ENCODE data around the gene ERBB4. TPM values are rescaled to one million over a fixed set of nuclear protein-coding genes. Genes with fewer than 3 reads are reported as not detected.

The ERBB4 gene
- total and polyA plus RNA-seq, 2 of the 8 experiments (the other 6 are each of a cell fraction or from before 2014, with no cell fraction given): 0.34 to 1.3 TPM

DNA sequence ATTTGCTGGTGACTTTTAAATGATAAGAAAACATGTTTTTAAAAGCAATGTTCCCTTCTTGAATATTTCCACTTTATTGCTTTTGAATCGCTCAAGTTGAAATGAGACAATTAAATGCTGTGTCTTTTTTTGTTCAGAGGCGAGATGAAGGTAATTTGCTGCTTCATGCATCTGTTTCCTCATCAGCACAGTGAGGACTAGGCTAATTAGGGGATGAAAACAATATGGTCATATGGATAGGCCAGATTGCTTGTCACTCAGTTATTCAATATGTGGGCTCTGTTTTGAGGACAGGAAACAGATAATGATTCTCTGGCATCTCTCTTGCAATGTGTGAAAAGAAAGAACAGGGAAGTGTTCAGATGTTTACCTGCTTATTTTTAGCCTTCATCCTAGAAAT lies 61.0 kb downstream of the ERBB4 start:
- no peak overlapping the region for H2BK5ac ChIP-seq (ENCODE audit: low read depth, low read length)
- ChIA-PET POLR2A (ENCODE audit: partially characterized antibody) (no interaction called here), CTCF (ENCODE audit: partially characterized antibody) (no interaction called here)
- H4K5ac ChIP-seq (ENCODE audit: insufficient read length, low read depth, low read length): no peak overlapping the region
- no peak overlapping the region for H3K14ac ChIP-seq (ENCODE audit: insufficient read length)
- H3K9me3 ChIP-seq (ENCODE audit: insufficient read depth in 2 of 2, low read depth in 1 of 2, low read length in 1 of 2): no peaks in the 10 kb centered on the region
- H3K23ac ChIP-seq (ENCODE audit: insufficient read length): no peak overlapping the region
- H3K56ac ChIP-seq (replicated peaks; ENCODE audit: insufficient read length, low read depth, low read length): no peak overlapping the region
- H4K91ac ChIP-seq (replicated peaks; ENCODE audit: insufficient read length, low read length): no peak overlapping the region
- H2BK15ac ChIP-seq (ENCODE audit: low read length): no peak overlapping the region
- no peak overlapping the region for H3K4me3 ChIP-seq (ENCODE audit: extremely low read depth in 1 of 4, insufficient read depth in 2 of 4, low read depth in 3 of 4, low read length in 4 of 4)
- no peaks in the 10 kb centered on the region for H3K27me3 ChIP-seq (replicated peaks in 1 of 4; ENCODE audit: control insufficient read depth in 3 of 4, extremely low read depth in 1 of 4, insufficient read depth in 3 of 4, low read length in 3 of 4)
- FAIRE-seq: no peak
- no peaks in the 10 kb centered on the region for H3K79me1 ChIP-seq (ENCODE audit: low read depth, low read length)
- WGBS, 2 experiments (ENCODE audit: extremely low coverage in 1 of 2, insufficient coverage in 1 of 2, insufficient read length in 1 of 2, insufficient replicate concordance in 2 of 2, low coverage in 1 of 2, low lambda C conversion rate in 2 of 2, missing lambda C conversion rate in 1 of 2): 77% methylated on average over 2 of the region's 2 CpGs; no CpG with 5 or more reads in 1 of the 2 experiments
- no peak overlapping the region for H2BK12ac ChIP-seq (ENCODE audit: low read depth, low read length)
- H3K23me2 ChIP-seq (ENCODE audit: low read depth, low read length): no peaks in the 10 kb centered on the region; the same call in 1 of the 2 replicates
- no peak overlapping the region for H2AK5ac ChIP-seq (ENCODE audit: low read depth, low read length)
- no peak overlapping the region for H3K4ac ChIP-seq (replicated peaks; ENCODE audit: insufficient read length, low read depth, low read length)
- no peak overlapping the region for H2BK20ac ChIP-seq (ENCODE audit: low read length)
- no peaks in the 10 kb centered on the region for H3K36me3 ChIP-seq (ENCODE audit: control insufficient read depth in 2 of 4, insufficient read depth in 4 of 4, low read length in 3 of 4)
- H3K79me2 ChIP-seq (ENCODE audit: control insufficient read depth in 1 of 2, insufficient read depth in 2 of 2, low read length in 2 of 2): no peaks in the 10 kb centered on the region
- H3K27ac ChIP-seq (ENCODE audit: low read depth, low read length): no peak overlapping the region
- no peak overlapping the region for H3K9ac ChIP-seq (replicated peaks in 1 of 4; ENCODE audit: extremely low read depth in 1 of 4, low read depth in 3 of 4, low read length in 3 of 4)
- H3K4me1 ChIP-seq (replicated peaks in 1 of 4; ENCODE audit: control insufficient read depth in 3 of 4, insufficient read depth in 4 of 4, low read length in 3 of 4): no peaks in the 10 kb centered on the region
- peaks cover 0 to 2% of the 10 kb centered on the region in 2 experiments for H4K20me1 ChIP-seq (replicated peaks in 1 of 2; ENCODE audit: control insufficient read depth in 1 of 2, insufficient read depth in 2 of 2, low read length in 2 of 2)
- H2AFZ ChIP-seq (ENCODE audit: low read length): no peak overlapping the region
- H4K8ac ChIP-seq (ENCODE audit: extremely low read depth, insufficient read depth, low read length): no peak overlapping the region
- H2BK120ac ChIP-seq (replicated peaks; ENCODE audit: low read depth, low read length): no peak overlapping the region
- no peak for DNase-seq (ENCODE audit: low read depth in 1 of 2, low spot score in 2 of 2)
- no peak overlapping the region for H3K18ac ChIP-seq (ENCODE audit: extremely low read depth, low read length)
- no peak overlapping the region for H3K4me2 ChIP-seq (ENCODE audit: insufficient read depth in 1 of 2, low read depth in 2 of 2, low read length in 2 of 2)
- no peak for TF ChIP-seq CBX8 (IDR thresholded peaks at IDR 0.05; ENCODE audit: borderline replicate concordance, low read depth, low read length)
- TF ChIP-seq GTF2F1 (IDR thresholded peaks at IDR 0.05; ENCODE audit: borderline replicate concordance, low read depth, low read length): no peak
- TF ChIP-seq HDAC2 (IDR thresholded peaks at IDR 0.05; ENCODE audit: borderline replicate concordance in 1 of 2, low read depth in 2 of 2, low read length in 2 of 2): no peak
- TF ChIP-seq RBBP5 (IDR thresholded peaks at IDR 0.05; ENCODE audit: borderline replicate concordance, low read depth, low read length): no peak
- TF ChIP-seq ASH2L (IDR thresholded peaks at IDR 0.05; ENCODE audit: low read length): no peak
- TF ChIP-seq ZNF274 (IDR thresholded peaks at IDR 0.05; ENCODE audit: borderline replicate concordance, extremely low read depth, low read length): no peak
- TF ChIP-seq, protein P1, sequence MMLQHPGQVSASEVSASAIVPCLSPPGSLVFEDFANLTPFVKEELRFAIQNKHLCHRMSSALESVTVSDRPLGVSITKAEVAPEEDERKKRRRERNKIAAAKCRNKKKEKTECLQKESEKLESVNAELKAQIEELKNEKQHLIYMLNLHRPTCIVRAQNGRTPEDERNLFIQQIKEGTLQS (IDR thresholded peaks at IDR 0.05; ENCODE audit: insufficient read depth, low read depth, low read length): no peak
- no peak for TF ChIP-seq FOSL1 (IDR thresholded peaks at IDR 0.05; ENCODE audit: insufficient read depth, low read depth, low read length)
- TF ChIP-seq, protein P2, sequence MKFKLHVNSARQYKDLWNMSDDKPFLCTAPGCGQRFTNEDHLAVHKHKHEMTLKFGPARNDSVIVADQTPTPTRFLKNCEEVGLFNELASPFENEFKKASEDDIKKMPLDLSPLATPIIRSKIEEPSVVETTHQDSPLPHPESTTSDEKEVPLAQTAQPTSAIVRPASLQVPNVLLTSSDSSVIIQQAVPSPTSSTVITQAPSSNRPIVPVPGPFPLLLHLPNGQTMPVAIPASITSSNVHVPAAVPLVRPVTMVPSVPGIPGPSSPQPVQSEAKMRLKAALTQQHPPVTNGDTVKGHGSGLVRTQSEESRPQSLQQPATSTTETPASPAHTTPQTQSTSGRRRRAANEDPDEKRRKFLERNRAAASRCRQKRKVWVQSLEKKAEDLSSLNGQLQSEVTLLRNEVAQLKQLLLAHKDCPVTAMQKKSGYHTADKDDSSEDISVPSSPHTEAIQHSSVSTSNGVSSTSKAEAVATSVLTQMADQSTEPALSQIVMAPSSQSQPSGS (IDR thresholded peaks at IDR 0.05; ENCODE audit: low read length): no peak
- no peak for TF ChIP-seq SIRT6 (IDR thresholded peaks at IDR 0.05; ENCODE audit: low read length)
- no peak for TF ChIP-seq TCF12 (IDR thresholded peaks at IDR 0.05; ENCODE audit: low read depth, low read length)
- no peak for TF ChIP-seq POU5F1 (IDR thresholded peaks at IDR 0.05; ENCODE audit: low read depth, low read length)
